Pancreas (tissue), 10 donors: ENCODE data around the gene CCDC124. TPM values are rescaled to one million over a fixed set of nuclear protein-coding genes. Genes with fewer than 3 reads are reported as not detected.
"Not testable (repeated sequence)": the region's sequence is repeated elsewhere in the genome, so short reads cannot be mapped to it uniquely, and the experiment has no call there.

Experiments
- ATAC-seq, 4 donors: fragments of 200-7000 bp; cut with Tn5 transposase; one replicate each; pipeline versions ENCODE4 v1.8.0 to v1.9.1; 2020; ENCODE audit warnings: mild to moderate bottlenecking in 4 of 4, moderate library complexity in 4 of 4
- DNase-seq, 6 donors: peaks; one replicate each; pipeline ENCODE4 v3.0.0-alpha.2; 2020
- FAIRE-seq: peaks from 2 replicates; lab custom pipeline; 2012; peaks lifted over from hg19 to GRCh38; lab: Jason Lieb, UNC
- H3K27ac ChIP-seq, 4 donors: fragments of 200-600 bp; sonication (generic); 1 replicate in 3 of 4; 2 replicates in 1 of 4; pipeline versions ENCODE4 v1.5.0 to v1.8.0; 2020
- H3K27me3 ChIP-seq, 4 donors: fragments of 200-600 bp; one replicate each; pipeline ENCODE4 v1.8.0; 2021
- H3K36me3 ChIP-seq, 3 donors: fragments of 200-600 bp; sonication (generic) in 1 of 3; one replicate each; pipeline versions ENCODE4 v1.5.0 to v1.8.0; 2020 to 2021
- H3K4me1 ChIP-seq, 3 donors: fragments of 200-600 bp; one replicate each; pipeline ENCODE4 v1.8.0; 2021
- H3K4me3 ChIP-seq, 4 donors: fragments of 200-600 bp; sonication (generic) in 2 of 4; one replicate each; pipeline versions ENCODE4 v1.5.0 to v1.8.0; 2020 to 2021
- H3K9me3 ChIP-seq, 4 donors: fragments of 200-600 bp; one replicate each; pipeline ENCODE4 v1.8.0; 2021
- WGBS, 2 donors: extraction: QIAGEN DNeasy Blood & Tissue Kit; methylation state at CpG; one replicate each; pipeline ENCODE4 v1.1.7; 2013; 5-methylcytosine and 5-hydroxymethylcytosine counted together
- intact Hi-C, 3 donors: fragments of 100-400 bp; cut with DNase I; formaldehyde crosslinking; loops; one replicate each; pipeline versions ENCODE4 v1.11.1 to v1.14.2; 2022
- polyA plus RNA-seq, 2 donors: library from polyadenylated mRNA; stranded (reverse); fragments of 200-250 nt; gene quantifications; one replicate each; pipeline ENCODE4 v1.2.3, GENCODE V29; 2013
- total RNA-seq, 6 donors: library from RNA; stranded (reverse); fragmentation: NEBNext Ultra II Directional in 4 of 6; extraction: Animal tissue kit (Norgen Biotek cat#: 25700) in 4 of 6; gene quantifications; one replicate each; pipeline versions ENCODE4 v1.2.1 to v1.2.4, GENCODE V29; 2021 to 2023
- TF ChIP-seq, protein P1 (sequence below), 4 donors: fragments of 200-600 bp; sonication (generic) in 3 of 4; IDR thresholded peaks; one replicate each; pipeline versions ENCODE4 v1.5.0 to v1.8.0; 2021; ENCODE audit warnings: antibody characterized with exemption in 4 of 4
- donor health status: healthy with polysubstance abuse.
- donor health status: DM: no; HTN: no; CAD: no; lungs with moderate emphysema.
- donor health status: DM: no; HTN: no; CAD: no.
- donor health status: control.
- donor health status: control.
- donor health status: Bipolar disorder and iron deficiency.
- donor health status: DM: yes; HTN: yes; CAD: no.
- donor health status: DM: no; HTN: no; CAD: no.
- donor health status: DM: no; HTN: no; CAD: no.
- donor health status: DM: yes; HTN: yes; CAD: no.

The CCDC124 gene, protein sequence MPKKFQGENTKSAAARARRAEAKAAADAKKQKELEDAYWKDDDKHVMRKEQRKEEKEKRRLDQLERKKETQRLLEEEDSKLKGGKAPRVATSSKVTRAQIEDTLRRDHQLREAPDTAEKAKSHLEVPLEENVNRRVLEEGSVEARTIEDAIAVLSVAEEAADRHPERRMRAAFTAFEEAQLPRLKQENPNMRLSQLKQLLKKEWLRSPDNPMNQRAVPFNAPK
- total RNA-seq (10 to 100 TPM; 15.0 to 35.5 (median 28.9) TPM), polyA plus RNA-seq (10 to 100 TPM; 62.0 to 71.8 TPM)

DNA sequence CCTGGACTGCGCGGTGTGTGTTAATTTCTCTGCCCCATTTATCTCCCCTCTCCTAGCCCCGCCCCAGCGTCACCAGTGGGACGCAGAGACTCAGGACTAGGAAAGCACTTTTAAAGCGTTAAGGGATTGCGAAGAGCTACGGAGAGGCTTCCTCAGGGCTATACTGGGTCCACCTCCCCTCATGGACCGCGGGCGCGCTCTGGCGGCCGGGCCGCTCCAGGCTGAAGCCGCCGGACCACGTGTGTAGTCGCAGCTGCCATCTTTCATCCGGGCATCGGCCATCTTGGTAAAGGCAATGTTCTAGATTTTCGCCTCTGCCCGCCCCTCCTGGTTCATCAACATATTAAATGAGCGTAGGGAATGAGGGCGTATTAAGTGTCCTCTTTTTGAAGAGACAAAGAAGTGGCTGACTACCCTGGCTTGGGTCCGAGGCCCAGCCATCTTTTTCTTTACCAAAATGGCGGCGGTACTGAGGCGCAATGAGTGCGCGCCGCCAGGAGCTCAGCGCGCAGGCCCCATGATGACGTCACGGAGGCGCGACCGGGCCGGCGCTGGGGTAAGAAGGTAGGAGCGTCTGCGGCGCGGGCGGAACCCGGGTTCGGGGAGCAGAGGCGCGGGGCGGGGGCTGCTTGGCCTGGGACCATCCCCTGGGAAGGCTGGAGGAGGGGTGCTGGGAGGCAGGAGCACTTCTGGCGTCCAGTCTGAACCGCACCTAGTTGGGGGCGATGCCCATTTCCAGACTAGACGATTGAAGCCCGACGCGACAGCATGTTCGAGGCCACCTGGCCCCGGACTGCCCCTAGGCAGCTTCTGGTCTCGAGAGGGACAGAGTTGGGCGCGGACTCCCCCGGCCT, at the start of gene CCDC124:
CCDC124 (plus strand) TSS at position 531 of the 854 bp plus-strand sequence. CDS start 3,406 bp downstream, outside the sequence.
- FAIRE-seq, result no peak
- Histone ChIP-seq H3K36me3 (no peaks in the 10 kb centered on the region), H3K27ac (peak within 1 kb of the TSS; percentile 66 to 89 (median 78)), H3K4me1 (peaks cover 0 to 10% (median 7%) of the 10 kb centered on the region in 3 donors), H3K4me3 (peak within 1 kb of the TSS; percentile 78 to 95 (median 87)), H3K9me3 (no peaks in the 10 kb centered on the region), H3K27me3 (no peaks in the 10 kb centered on the region)
- ATAC-seq, result peak; percentile 98 to 99 (median 98)
- TF ChIP-seq, protein P1, sequence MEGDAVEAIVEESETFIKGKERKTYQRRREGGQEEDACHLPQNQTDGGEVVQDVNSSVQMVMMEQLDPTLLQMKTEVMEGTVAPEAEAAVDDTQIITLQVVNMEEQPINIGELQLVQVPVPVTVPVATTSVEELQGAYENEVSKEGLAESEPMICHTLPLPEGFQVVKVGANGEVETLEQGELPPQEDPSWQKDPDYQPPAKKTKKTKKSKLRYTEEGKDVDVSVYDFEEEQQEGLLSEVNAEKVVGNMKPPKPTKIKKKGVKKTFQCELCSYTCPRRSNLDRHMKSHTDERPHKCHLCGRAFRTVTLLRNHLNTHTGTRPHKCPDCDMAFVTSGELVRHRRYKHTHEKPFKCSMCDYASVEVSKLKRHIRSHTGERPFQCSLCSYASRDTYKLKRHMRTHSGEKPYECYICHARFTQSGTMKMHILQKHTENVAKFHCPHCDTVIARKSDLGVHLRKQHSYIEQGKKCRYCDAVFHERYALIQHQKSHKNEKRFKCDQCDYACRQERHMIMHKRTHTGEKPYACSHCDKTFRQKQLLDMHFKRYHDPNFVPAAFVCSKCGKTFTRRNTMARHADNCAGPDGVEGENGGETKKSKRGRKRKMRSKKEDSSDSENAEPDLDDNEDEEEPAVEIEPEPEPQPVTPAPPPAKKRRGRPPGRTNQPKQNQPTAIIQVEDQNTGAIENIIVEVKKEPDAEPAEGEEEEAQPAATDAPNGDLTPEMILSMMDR (IDR thresholded peaks at IDR 0.05), result peak; percentile 55 to 82 (median 74)
- intact Hi-C loops, result loop anchor here in 2 of 3 donors (5.0 kb wide), 2 partner anchors 60 to 75 kb away; partner anchors contain the start of genes RPL18A (in 1 of the 2) and SLC5A5 (in 1 of the 2)
- DNase-seq, result peak; percentile 89 to 96 (median 94)
- 0% methylated on average over 64 of the region's 64 CpGs for WGBS, 2 donors

DNA sequence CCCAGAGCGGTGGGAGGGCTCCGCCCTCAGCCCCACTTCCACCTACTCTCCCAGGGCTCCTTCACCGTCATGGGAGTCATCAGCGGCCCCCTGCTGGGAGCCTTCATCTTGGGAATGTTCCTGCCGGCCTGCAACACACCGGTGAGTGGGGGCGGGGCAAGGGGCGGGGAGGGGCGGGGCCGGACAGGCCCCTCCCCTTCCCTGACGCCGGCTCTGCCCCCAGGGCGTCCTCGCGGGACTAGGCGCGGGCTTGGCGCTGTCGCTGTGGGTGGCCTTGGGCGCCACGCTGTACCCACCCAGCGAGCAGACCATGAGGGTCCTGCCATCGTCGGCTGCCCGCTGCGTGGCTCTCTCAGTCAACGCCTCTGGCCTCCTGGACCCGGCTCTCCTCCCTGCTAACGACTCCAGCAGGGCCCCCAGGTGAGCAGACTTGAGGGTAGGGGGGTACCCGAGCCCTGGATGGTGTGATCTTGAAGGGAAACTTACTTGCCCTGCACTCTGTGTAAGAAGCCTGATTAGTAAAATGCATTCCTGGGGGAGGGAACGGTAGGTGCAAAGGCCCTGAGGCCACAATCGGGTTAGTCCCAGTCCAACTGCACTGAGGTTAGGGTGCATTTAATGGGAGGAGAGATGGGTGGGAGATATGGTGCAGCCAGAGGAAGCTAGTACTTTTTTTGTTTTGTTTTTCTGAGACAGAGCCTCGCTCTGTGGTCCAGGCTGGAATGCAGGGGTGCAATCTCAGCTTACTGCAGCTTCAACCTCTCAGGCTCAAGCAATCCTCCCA, 49.0 kb upstream of the CCDC124 start:
- no peaks in the 10 kb centered on the region for H3K27me3 ChIP-seq
- H3K4me3 ChIP-seq, result no peak overlapping the region
- H3K36me3 ChIP-seq, result no peaks in the 10 kb centered on the region
- no peak for ATAC-seq
- H3K9me3 ChIP-seq, result no peaks in the 10 kb centered on the region
- FAIRE-seq, result no peak
- WGBS, 2 donors, result 56 to 61% methylated on average over 31 to 33 of the region's 33 CpGs
- no peak overlapping the region for H3K27ac ChIP-seq
- intact Hi-C loops, result no loop called here
- H3K4me1 ChIP-seq, result no peaks in the 10 kb centered on the region
- TF ChIP-seq, protein P1 (IDR thresholded peaks at IDR 0.05), result no peak
- DNase-seq, result no peak

DNA sequence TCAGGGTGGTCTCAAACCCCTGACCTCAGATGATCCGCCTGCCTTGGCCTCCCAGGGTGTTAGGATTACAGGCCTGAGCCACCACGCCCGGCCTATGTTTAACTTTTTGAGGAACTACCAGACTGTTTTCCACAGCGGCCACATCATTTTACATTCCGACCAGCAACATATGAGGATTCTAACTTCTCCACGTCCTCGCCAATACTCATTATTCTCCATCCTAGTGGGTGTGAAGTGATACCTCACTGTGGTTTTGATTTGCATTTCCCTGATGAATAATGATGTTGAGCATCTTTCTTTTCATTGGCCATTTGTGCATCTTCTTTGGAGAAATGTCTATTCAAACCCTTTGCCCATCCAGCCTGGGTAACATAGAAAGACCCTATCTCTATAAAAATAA, 46.3 kb upstream of the CCDC124 start:
- Histone ChIP-seq H3K9me3 (no peaks in the 10 kb centered on the region), H3K4me1 (no peaks in the 10 kb centered on the region), H3K4me3 (no peak overlapping the region), H3K27ac (no peak overlapping the region), H3K27me3 (no peaks in the 10 kb centered on the region), H3K36me3 (no peaks in the 10 kb centered on the region)
- TF ChIP-seq, protein P1 (IDR thresholded peaks at IDR 0.05), result no peak
- intact Hi-C loops, result no loop called here
- FAIRE-seq, result no peak
- no peak for DNase-seq
- ATAC-seq, result no peak
- WGBS, 2 donors, result 54 to 61% methylated on average over 7 of the region's 7 CpGs

DNA sequence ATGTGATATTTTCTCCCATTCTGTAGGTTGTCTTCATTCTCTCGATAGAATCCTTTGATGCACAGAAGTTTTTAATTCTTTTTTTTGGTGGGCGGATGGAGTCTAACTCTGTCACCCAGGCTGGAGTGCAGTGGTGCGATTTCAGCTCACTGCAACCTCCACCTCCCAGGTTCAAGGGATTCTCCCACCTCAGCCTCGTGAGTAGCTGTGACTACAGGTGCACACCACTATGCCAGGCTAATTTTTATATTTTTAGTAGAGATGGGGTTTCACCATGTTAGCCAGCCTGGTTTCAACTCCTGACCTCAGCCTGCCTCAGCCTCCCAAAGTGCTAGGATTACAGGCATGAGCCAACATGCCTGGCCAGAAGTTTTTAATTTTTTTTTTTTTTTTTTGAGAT, 45.6 kb upstream of the CCDC124 start:
- ATAC-seq, DNase-seq, H3K36me3 ChIP-seq, FAIRE-seq, H3K4me3 ChIP-seq, H3K9me3 ChIP-seq, H3K27ac ChIP-seq, intact Hi-C loops, H3K4me1 ChIP-seq, H3K27me3 ChIP-seq: not testable (repeated sequence)
- 50 to 64% methylated on average over 4 of the region's 4 CpGs for WGBS, 2 donors

DNA sequence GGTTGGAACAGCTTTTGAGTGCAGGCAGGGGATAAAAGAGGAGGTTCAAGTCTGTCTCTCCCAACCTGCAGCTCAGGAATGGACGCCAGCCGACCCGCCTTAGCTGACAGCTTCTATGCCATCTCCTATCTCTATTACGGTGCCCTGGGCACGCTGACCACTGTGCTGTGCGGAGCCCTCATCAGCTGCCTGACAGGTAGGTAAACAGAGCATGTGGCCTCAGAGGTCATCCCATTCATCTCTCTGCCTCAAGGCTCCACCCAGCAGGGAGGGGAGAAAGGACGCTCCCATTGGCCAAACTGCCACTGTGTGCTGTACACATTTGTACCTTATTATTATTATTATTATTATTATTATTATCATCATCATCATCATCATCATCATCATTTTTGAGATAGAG, 44.6 kb upstream of the CCDC124 start:
- H3K27ac ChIP-seq, result no peak overlapping the region
- FAIRE-seq (no peak), DNase-seq (no peak), ATAC-seq (no peak)
- TF ChIP-seq, protein P1 (IDR thresholded peaks at IDR 0.05), result no peak
- H3K9me3 ChIP-seq, result no peaks in the 10 kb centered on the region
- H3K4me3 ChIP-seq, result no peak overlapping the region
- intact Hi-C loops, result no loop called here
- 24 to 29% methylated on average over 7 of the region's 7 CpGs for WGBS, 2 donors
- H3K4me1 ChIP-seq, result no peaks in the 10 kb centered on the region
- H3K36me3 ChIP-seq, result no peaks in the 10 kb centered on the region
- H3K27me3 ChIP-seq, result no peaks in the 10 kb centered on the region
